ENCODE measurements around the gene FAIM2. TPM values are rescaled to one million over a fixed set of nuclear protein-coding genes. Genes with fewer than 3 reads are reported as not detected.

The FAIM2 gene
- total RNA-seq, 2 donors from 2014 or later: 4.6 to 9.8 TPM

- Histone ChIP-seq H3K4me1 (no peaks in the 10 kb centered on the region), H3K27ac (no peak overlapping the region), H3K9me3 (no peaks in the 10 kb centered on the region), H3K27me3 (no peaks in the 10 kb centered on the region), H3K4me3 (no peak overlapping the region), H3K36me3 (no peaks in the 10 kb centered on the region)
- no peak for DNase-seq (ENCODE audit: low spot score)
- TF ChIP-seq CTCF (IDR thresholded peaks at IDR 0.05): no peak
Observed at GRCh38 chr12:49912345-49913255, 8.9 kb upstream of the FAIM2 start.

GRCh38 chr12:49911213-49911605 lies 7.5 kb upstream of the FAIM2 start:
- no peak for TF ChIP-seq CTCF (IDR thresholded peaks at IDR 0.05)
- Histone ChIP-seq H3K27ac (no peak overlapping the region), H3K4me1 (no peaks in the 10 kb centered on the region), H3K4me3 (no peak overlapping the region), H3K9me3 (no peaks in the 10 kb centered on the region), H3K36me3 (no peaks in the 10 kb centered on the region), H3K27me3 (no peaks in the 10 kb centered on the region)
- DNase-seq (ENCODE audit: low spot score): no peak

- no peaks in the 10 kb centered on the region for H3K4me1 ChIP-seq
- DNase-seq (ENCODE audit: low spot score): no peak
- no peaks in the 10 kb centered on the region for H3K9me3 ChIP-seq
- TF ChIP-seq CTCF (IDR thresholded peaks at IDR 0.05): no peak
- no peaks in the 10 kb centered on the region for H3K36me3 ChIP-seq
- H3K27ac ChIP-seq: no peak overlapping the region
- no peaks in the 10 kb centered on the region for H3K27me3 ChIP-seq
- no peak overlapping the region for H3K4me3 ChIP-seq
Observed at GRCh38 chr12:49910331-49911212, 6.9 kb upstream of the FAIM2 start.

GRCh38 chr12:49909826-49910225 lies 6.1 kb upstream of the FAIM2 start:
- H3K4me3 ChIP-seq: no peak overlapping the region
- no peaks in the 10 kb centered on the region for H3K36me3 ChIP-seq
- DNase-seq (ENCODE audit: low spot score): no peak
- no peak overlapping the region for H3K27ac ChIP-seq
- no peaks in the 10 kb centered on the region for H3K9me3 ChIP-seq
- H3K4me1 ChIP-seq: no peaks in the 10 kb centered on the region
- TF ChIP-seq CTCF (IDR thresholded peaks at IDR 0.05): no peak
- no peaks in the 10 kb centered on the region for H3K27me3 ChIP-seq

- no peak for TF ChIP-seq CTCF (IDR thresholded peaks at IDR 0.05)
- Histone ChIP-seq H3K27ac (no peak overlapping the region), H3K4me3 (no peak overlapping the region), H3K9me3 (no peaks in the 10 kb centered on the region), H3K4me1 (peaks cover 0 to 3% of the 10 kb centered on the region in 2 donors), H3K27me3 (no peaks in the 10 kb centered on the region), H3K36me3 (no peaks in the 10 kb centered on the region)
- no peak for DNase-seq (ENCODE audit: low spot score)
Observed at GRCh38 chr12:49909356-49909755, 5.7 kb upstream of the FAIM2 start.

All from right atrium auricular region (tissue), 2 donors.